NB4 (cell line): ENCODE data around the gene WDR35.

ENCODE experiments used
- CTCF ChIP-seq: IDR thresholded peaks from one replicate; pipeline ENCODE4 v1.5.1; 2012; ENCODE audit warnings: low read depth, low read length
- POLR2A ChIP-seq: IDR thresholded peaks from 2 replicates; pipeline ENCODE4 v1.6.1; 2011; ENCODE audit warnings: mild to moderate bottlenecking; ENCODE audit not compliant: insufficient read length; ENCODE audit errors: extremely low read depth

- TF ChIP-seq CTCF (no peak), POLR2A (no peak)
Measured at GRCh38 chr2:19942199-19942598, 47.7 kb downstream of the WDR35 start.
